ENCODE results near the gene DUSP8.

DNA sequence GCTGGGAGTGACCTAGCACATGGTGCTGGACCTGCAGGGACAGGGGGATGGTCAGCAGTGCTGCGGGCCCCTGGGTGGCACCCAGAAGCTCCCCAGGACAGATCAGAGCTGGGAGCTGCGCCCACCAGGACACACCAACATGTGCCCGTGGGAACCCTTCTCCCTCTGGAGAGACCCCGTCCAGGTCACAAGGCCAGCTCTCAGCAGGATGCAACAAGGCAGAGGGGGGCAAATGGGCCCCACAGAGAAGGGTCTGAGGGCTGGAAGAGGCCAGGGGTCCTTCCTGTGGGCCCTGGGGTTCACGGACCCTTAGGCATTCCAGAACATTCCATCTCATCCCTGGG, 6.2 kb downstream of the DUSP8 start:
- TF ChIP-seq, protein P1, sequence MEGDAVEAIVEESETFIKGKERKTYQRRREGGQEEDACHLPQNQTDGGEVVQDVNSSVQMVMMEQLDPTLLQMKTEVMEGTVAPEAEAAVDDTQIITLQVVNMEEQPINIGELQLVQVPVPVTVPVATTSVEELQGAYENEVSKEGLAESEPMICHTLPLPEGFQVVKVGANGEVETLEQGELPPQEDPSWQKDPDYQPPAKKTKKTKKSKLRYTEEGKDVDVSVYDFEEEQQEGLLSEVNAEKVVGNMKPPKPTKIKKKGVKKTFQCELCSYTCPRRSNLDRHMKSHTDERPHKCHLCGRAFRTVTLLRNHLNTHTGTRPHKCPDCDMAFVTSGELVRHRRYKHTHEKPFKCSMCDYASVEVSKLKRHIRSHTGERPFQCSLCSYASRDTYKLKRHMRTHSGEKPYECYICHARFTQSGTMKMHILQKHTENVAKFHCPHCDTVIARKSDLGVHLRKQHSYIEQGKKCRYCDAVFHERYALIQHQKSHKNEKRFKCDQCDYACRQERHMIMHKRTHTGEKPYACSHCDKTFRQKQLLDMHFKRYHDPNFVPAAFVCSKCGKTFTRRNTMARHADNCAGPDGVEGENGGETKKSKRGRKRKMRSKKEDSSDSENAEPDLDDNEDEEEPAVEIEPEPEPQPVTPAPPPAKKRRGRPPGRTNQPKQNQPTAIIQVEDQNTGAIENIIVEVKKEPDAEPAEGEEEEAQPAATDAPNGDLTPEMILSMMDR (IDR thresholded peaks at IDR 0.05) = no peak
- no peak for TF ChIP-seq ZFX (IDR thresholded peaks at IDR 0.05; ENCODE audit: borderline replicate concordance)

All from 22Rv1 (cell line).